Memory B cell (primary cell): ENCODE data around the gene KLHL24.
"Not testable (repeated sequence)": the region's sequence is repeated elsewhere in the genome, so short reads cannot be mapped to it uniquely, and the experiment has no call there.

ENCODE experiments used
- ATAC-seq: fragments of 150-1000 bp; cut with Tn5 transposase; 2 replicates; pipeline ENCODE4 v1.10.0; 2021; ENCODE audit warnings: low read depth, mild to moderate bottlenecking, moderate library complexity
- DNase-seq, 2 donors: peaks; one replicate each; pipeline ENCODE4 v3.0.0; 2022; ENCODE audit warnings: low spot score in 2 of 2
- H3K27ac Mint-ChIP-seq: one replicate; pipeline ENCODE4 v1.8.0; 2022; ENCODE audit warnings: mild to moderate bottlenecking, moderate library complexity, mixed read lengths
- H3K27me3 Mint-ChIP-seq: one replicate; pipeline ENCODE4 v1.8.0; 2022; ENCODE audit warnings: mixed read lengths
- H3K36me3 Mint-ChIP-seq: one replicate; pipeline ENCODE4 v1.8.0; 2022; ENCODE audit warnings: mild to moderate bottlenecking, mixed read lengths
- H3K4me1 Mint-ChIP-seq: one replicate; pipeline ENCODE4 v1.8.0; 2022; ENCODE audit warnings: mixed read lengths
- H3K4me3 Mint-ChIP-seq: one replicate; pipeline ENCODE4 v1.8.0; 2022; ENCODE audit warnings: mild to moderate bottlenecking, moderate library complexity, mixed read lengths
- H3K9me3 Mint-ChIP-seq: one replicate; pipeline ENCODE4 v1.8.0; 2022; ENCODE audit warnings: mixed read lengths

Gene KLHL24

GRCh38 chr3:183635431-183636220, at the start of gene KLHL24:
TSS of gene KLHL24 (plus strand) at chr3:183635623. CDS start at chr3:183650357, 14,734 bp downstream.
- DNase-seq = peak; percentile 87 to 89
- Mint-ChIP-seq H3K27ac (peak within 1 kb of the TSS; percentile 97), H3K27me3 (no peaks in the 10 kb centered on the region), H3K9me3 (no peaks in the 10 kb centered on the region), H3K4me3 (peak within 1 kb of the TSS; percentile 96), H3K4me1 (peaks cover 13% of the 10 kb centered on the region), H3K36me3 (no peaks in the 10 kb centered on the region)
- ATAC-seq = peak; percentile 70

- ATAC-seq (no peak), DNase-seq (no peak)
- H3K9me3 Mint-ChIP-seq = no peaks in the 10 kb centered on the region
- peaks cover 5% of the 10 kb centered on the region for H3K27me3 Mint-ChIP-seq
- H3K4me3 Mint-ChIP-seq = no peak overlapping the region
- no peaks in the 10 kb centered on the region for H3K36me3 Mint-ChIP-seq
- H3K27ac Mint-ChIP-seq = no peak overlapping the region
- peaks cover 24% of the 10 kb centered on the region for H3K4me1 Mint-ChIP-seq
These were observed 48.9 kb upstream of the KLHL24 start for GRCh38 chr3:183586477-183586876.

- Mint-ChIP-seq H3K9me3 (no peaks in the 10 kb centered on the region), H3K4me3 (peak overlapping the region; percentile 25), H3K4me1 (peaks cover 31% of the 10 kb centered on the region), H3K27me3 (peaks cover 7% of the 10 kb centered on the region), H3K36me3 (no peaks in the 10 kb centered on the region), H3K27ac (peak overlapping the region; percentile 6)
- peak; percentile 23 for ATAC-seq
- DNase-seq = no peak
These were observed 48.1 kb upstream of the KLHL24 start for GRCh38 chr3:183587336-183587735.

- H3K36me3 Mint-ChIP-seq = no peaks in the 10 kb centered on the region
- ATAC-seq (no peak), DNase-seq (no peak)
- H3K4me1 Mint-ChIP-seq = peaks cover 30% of the 10 kb centered on the region
- H3K9me3 Mint-ChIP-seq = no peaks in the 10 kb centered on the region
- no peak overlapping the region for H3K4me3 Mint-ChIP-seq
- peaks cover 17% of the 10 kb centered on the region for H3K27me3 Mint-ChIP-seq
- no peak overlapping the region for H3K27ac Mint-ChIP-seq
These were observed 45.0 kb upstream of the KLHL24 start for GRCh38 chr3:183590442-183590841.

- Mint-ChIP-seq H3K4me1 (peaks cover 24% of the 10 kb centered on the region), H3K9me3 (peaks cover 3% of the 10 kb centered on the region), H3K36me3 (peaks cover 2% of the 10 kb centered on the region), H3K4me3 (peak overlapping the region; percentile 73), H3K27me3 (peaks cover 16% of the 10 kb centered on the region), H3K27ac (peak overlapping the region; percentile 72)
- peak; percentile 80 for ATAC-seq
- peak in 1 of 2 donors; percentile 53 for DNase-seq
These were observed 43.4 kb upstream of the KLHL24 start for GRCh38 chr3:183591881-183592521.

- Mint-ChIP-seq H3K4me3 (no peak overlapping the region), H3K9me3 (peaks cover 3% of the 10 kb centered on the region), H3K27ac (no peak overlapping the region), H3K27me3 (peaks cover 16% of the 10 kb centered on the region), H3K36me3 (peaks cover 2% of the 10 kb centered on the region), H3K4me1 (peaks cover 19% of the 10 kb centered on the region)
- ATAC-seq = no peak
- DNase-seq = no peak
These were observed 42.6 kb upstream of the KLHL24 start for GRCh38 chr3:183592821-183593220.

GRCh38 chr3:183594636-183595035, 40.8 kb upstream of the KLHL24 start:
- H3K36me3 Mint-ChIP-seq = peaks cover 9% of the 10 kb centered on the region
- H3K4me1 Mint-ChIP-seq = peaks cover 17% of the 10 kb centered on the region
- DNase-seq (no peak), ATAC-seq (no peak)
- H3K9me3 Mint-ChIP-seq = peaks cover 11% of the 10 kb centered on the region
- H3K27me3 Mint-ChIP-seq = peaks cover 16% of the 10 kb centered on the region
- no peak overlapping the region for H3K27ac Mint-ChIP-seq
- no peak overlapping the region for H3K4me3 Mint-ChIP-seq

GRCh38 chr3:183597959-183598358, 37.5 kb upstream of the KLHL24 start:
- H3K9me3 Mint-ChIP-seq = peaks cover 11% of the 10 kb centered on the region
- H3K4me1 Mint-ChIP-seq = no peaks in the 10 kb centered on the region
- peaks cover 11% of the 10 kb centered on the region for H3K36me3 Mint-ChIP-seq
- H3K4me3 Mint-ChIP-seq = no peak overlapping the region
- no peak for DNase-seq
- peaks cover 9% of the 10 kb centered on the region for H3K27me3 Mint-ChIP-seq
- H3K27ac Mint-ChIP-seq = no peak overlapping the region
- ATAC-seq = no peak

GRCh38 chr3:183611326-183611725, 24.1 kb upstream of the KLHL24 start:
- not testable (repeated sequence) for H3K4me3 Mint-ChIP-seq, H3K36me3 Mint-ChIP-seq, H3K27me3 Mint-ChIP-seq, H3K4me1 Mint-ChIP-seq, ATAC-seq, H3K27ac Mint-ChIP-seq, DNase-seq, H3K9me3 Mint-ChIP-seq

GRCh38 chr3:183613366-183614285, 21.8 kb upstream of the KLHL24 start:
- Mint-ChIP-seq H3K27ac (no peak overlapping the region), H3K9me3 (no peaks in the 10 kb centered on the region), H3K4me3 (no peak overlapping the region), H3K36me3 (no peaks in the 10 kb centered on the region), H3K27me3 (peaks cover 1% of the 10 kb centered on the region), H3K4me1 (no peaks in the 10 kb centered on the region)
- ATAC-seq (no peak), DNase-seq (no peak)

- no peaks in the 10 kb centered on the region for H3K4me1 Mint-ChIP-seq
- H3K27me3 Mint-ChIP-seq = peaks cover 1% of the 10 kb centered on the region
- no peak overlapping the region for H3K27ac Mint-ChIP-seq
- peaks cover 4% of the 10 kb centered on the region for H3K36me3 Mint-ChIP-seq
- no peak for ATAC-seq
- H3K4me3 Mint-ChIP-seq = no peak overlapping the region
- DNase-seq = no peak
- peaks cover 4% of the 10 kb centered on the region for H3K9me3 Mint-ChIP-seq
These were observed 16.9 kb upstream of the KLHL24 start for GRCh38 chr3:183618542-183618941.

GRCh38 chr3:183619010-183619409, 16.4 kb upstream of the KLHL24 start:
- Mint-ChIP-seq H3K9me3 (peaks cover 4% of the 10 kb centered on the region), H3K4me1 (no peaks in the 10 kb centered on the region), H3K4me3 (no peak overlapping the region), H3K36me3 (peaks cover 4% of the 10 kb centered on the region), H3K27ac (no peak overlapping the region), H3K27me3 (no peaks in the 10 kb centered on the region)
- ATAC-seq (no peak), DNase-seq (no peak)

- peaks cover 4% of the 10 kb centered on the region for H3K9me3 Mint-ChIP-seq
- DNase-seq = no peak
- peaks cover 3% of the 10 kb centered on the region for H3K27me3 Mint-ChIP-seq
- H3K36me3 Mint-ChIP-seq = peaks cover 4% of the 10 kb centered on the region
- H3K27ac Mint-ChIP-seq = no peak overlapping the region
- no peak for ATAC-seq
- H3K4me3 Mint-ChIP-seq = no peak overlapping the region
- no peaks in the 10 kb centered on the region for H3K4me1 Mint-ChIP-seq
These were observed 15.7 kb upstream of the KLHL24 start for GRCh38 chr3:183619624-183620251.
